GM12875 (cell line): Measurements from ENCODE around the gene CYP27C1.

Experiments used
- H3K4me3 ChIP-seq: one replicate; pipeline ENCODE4 v1.5.1; 2011; ENCODE audit warnings: low read depth, low read length, control low read depth
- TF ChIP-seq, protein P1 (sequence below): IDR thresholded peaks from 2 replicates; pipeline ENCODE4 v1.5.1; 2011; ENCODE audit warnings: low read depth, mild to moderate bottlenecking, control low read depth, inconsistent platforms, low read length, moderate library complexity, borderline replicate concordance; ENCODE audit not compliant: insufficient read depth

The CYP27C1 gene

DNA sequence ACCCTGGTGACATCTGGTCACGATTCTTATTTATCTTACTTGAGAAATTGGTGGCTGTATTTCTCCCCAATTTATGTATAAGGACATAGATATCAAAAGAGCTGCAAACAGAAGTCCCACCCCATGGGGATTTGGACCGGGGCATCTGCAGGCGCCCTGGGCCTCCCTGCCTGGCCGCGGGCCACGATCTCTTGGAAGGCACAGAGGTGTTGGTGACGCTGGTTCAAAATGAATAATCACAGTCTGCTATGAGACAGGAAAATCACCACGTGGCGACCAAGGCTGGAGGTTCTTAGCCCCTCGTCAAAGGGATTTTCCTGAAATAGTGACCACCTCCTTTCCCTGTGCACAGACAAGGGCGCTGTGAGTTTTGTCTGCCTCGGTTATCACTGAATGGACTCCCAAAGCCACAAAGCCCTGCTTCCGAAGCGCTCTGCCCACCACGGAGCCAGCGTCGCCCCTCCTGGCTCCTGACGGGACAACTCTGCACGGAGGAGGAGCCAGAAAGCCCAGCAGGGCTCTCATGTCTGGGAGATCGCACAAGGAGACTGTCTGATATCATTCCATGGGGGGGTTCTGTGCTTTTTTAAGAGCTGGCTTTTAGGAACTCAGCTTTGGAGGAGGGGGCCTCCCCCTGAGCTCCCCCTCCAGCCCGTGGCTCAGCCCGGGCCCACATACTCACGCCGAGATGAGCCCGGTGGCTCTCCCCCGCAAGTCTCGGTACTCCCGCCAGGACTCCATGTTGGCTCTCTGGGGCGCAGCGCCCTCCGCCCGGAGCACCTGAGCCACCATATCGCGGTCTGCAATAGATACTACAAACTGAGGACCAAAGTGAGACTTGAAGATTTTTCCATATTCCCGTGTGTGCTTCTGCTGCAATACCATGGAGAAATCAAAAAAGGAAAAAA lies 14.6 kb downstream of the CYP27C1 start:
- H3K4me3 ChIP-seq = no peak overlapping the region
- TF ChIP-seq, protein P1, sequence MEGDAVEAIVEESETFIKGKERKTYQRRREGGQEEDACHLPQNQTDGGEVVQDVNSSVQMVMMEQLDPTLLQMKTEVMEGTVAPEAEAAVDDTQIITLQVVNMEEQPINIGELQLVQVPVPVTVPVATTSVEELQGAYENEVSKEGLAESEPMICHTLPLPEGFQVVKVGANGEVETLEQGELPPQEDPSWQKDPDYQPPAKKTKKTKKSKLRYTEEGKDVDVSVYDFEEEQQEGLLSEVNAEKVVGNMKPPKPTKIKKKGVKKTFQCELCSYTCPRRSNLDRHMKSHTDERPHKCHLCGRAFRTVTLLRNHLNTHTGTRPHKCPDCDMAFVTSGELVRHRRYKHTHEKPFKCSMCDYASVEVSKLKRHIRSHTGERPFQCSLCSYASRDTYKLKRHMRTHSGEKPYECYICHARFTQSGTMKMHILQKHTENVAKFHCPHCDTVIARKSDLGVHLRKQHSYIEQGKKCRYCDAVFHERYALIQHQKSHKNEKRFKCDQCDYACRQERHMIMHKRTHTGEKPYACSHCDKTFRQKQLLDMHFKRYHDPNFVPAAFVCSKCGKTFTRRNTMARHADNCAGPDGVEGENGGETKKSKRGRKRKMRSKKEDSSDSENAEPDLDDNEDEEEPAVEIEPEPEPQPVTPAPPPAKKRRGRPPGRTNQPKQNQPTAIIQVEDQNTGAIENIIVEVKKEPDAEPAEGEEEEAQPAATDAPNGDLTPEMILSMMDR = no peak

DNA sequence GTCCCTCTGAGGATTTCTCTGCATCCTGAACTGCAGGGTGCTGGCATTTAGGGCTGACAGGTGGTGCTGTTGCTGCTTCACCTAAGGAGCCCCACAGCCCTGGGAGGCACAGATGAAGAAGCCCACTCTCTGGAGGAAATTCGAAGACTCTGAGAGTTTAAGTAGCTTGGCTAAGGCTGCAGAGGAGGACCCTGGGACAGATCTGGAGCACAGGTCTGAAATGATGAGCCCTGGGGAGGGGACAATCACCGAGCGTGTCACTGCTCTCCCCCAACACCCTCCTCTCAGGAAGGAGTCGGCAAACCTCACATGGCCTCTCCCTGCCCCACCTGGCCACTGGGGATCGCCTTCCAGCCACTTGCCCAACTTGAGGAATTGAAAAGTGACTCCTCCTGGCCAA lies 18.6 kb downstream of the CYP27C1 start:
- TF ChIP-seq, protein P1 = no peak
- H3K4me3 ChIP-seq = no peak overlapping the region

DNA sequence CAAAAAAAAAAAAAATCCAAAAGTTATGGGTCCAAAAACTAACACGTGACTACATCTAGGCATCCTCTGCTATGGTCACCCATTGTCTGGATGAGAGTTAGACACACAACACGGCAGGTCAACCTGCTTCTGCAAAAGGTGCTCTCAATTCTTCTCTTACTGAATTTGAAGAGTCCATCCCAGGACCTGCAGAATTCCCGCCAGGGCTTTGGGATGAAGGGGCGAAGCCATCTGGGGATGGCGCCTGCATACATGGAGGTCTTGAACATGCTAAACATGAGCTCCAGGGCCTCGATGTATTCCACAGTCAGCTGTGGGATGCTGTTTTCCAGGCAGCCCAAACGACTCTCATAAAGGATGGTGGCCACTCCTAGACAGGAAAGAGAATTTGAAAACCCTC lies 19.1 kb downstream of the CYP27C1 start:
- TF ChIP-seq, protein P1 = no peak
- no peak overlapping the region for H3K4me3 ChIP-seq

DNA sequence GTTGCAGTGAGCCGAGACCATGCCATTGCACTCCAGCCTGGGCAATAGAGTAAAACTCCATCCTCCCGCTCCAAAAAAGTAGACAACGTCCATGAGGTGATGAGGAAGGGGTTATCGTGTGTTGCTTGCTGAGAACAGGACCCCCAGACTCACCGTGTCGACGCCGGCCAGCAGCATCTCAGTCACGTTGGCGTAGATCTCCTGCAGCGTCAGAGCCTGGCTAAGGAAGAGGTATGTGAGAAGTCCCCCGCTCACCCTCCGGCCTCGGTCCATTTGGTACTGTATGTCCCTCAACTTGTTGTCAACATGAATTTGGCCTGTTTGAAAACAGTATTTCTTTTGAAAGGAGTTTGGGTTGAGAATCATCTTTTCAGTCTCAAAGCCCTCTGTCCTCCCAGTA lies 20.9 kb downstream of the CYP27C1 start:
- H3K4me3 ChIP-seq = no peak overlapping the region
- TF ChIP-seq, protein P1 = no peak

DNA sequence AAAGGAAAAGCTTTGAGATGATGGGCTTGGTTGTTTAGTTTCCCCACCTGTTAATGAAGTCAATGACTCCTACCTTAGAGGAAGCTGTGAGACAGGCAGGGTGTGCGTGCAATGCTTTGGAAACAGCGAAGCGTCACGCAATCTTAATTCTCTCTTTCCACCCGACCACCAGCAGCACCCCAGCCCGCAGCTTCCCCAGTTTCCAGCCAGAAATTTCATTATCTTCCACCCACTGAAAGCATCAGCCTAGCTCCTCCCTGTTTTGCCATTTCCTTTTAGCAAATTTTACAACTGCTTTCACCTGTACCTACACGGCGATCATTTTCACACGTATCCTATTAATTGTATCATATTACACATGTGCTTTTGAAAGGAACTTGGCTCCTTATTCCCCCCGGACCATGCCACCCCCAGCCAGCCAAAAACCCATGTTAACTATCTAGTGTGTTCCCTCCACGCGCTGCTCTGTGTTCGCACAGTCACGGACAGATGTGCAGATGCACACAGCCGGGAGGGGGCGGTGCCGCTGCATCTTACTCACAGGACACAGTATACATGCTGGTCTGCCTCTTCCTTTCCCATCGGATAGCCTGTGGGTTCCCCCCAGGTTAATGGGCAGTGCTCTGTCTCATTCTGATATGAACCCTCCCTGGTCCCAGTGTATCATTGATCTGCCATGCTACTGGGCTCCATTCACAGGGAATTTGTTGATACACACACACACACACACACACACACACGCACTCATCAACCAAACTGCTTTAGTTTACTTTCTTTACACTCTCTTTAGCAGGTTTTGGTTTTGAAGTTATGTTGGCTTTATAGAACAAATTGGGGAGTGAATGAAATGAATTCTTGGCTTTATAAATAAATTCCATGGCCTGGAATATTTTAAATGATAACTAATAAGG lies 22.4 kb downstream of the CYP27C1 start:
- no peak overlapping the region for H3K4me3 ChIP-seq

DNA sequence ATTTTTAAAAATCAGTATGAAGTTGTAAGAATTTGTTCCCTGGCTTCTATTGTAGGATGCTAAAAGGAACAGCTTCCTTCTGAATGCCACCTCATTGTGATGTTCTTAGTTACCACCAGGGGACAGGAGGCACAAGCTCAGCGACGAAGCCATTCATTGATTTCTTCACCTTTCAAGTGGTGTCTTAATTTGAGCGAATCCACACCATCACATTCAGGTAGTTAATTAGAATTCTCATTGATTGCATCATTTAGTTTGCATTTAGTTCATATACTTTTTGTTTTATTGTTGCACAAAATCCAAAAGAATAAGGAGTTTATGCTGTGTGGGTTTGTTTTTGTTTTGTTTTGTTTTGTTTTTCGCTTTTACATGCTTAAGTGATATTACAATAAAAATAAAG lies 23.1 kb downstream of the CYP27C1 start:
- TF ChIP-seq, protein P1 = peak; percentile 76
- H3K4me3 ChIP-seq = no peak overlapping the region

More for the DNA sequence above, 22.4 kb downstream of the CYP27C1 start:
- TF ChIP-seq, protein P1 = peak; percentile 59
